T-helper 2 cell (primary cell): Measurements from ENCODE around the gene CYP4F2.
"Not testable (repeated sequence)": the region's sequence is repeated elsewhere in the genome, so short reads cannot be mapped to it uniquely, and the experiment has no call there.

Source experiments
- DNase-seq, 5 experiments: peaks; one replicate each; pipeline versions ENCODE4 v3.0.0 to v3.0.0-alpha.2; 2012 to 2022

The CYP4F2 gene

DNA sequence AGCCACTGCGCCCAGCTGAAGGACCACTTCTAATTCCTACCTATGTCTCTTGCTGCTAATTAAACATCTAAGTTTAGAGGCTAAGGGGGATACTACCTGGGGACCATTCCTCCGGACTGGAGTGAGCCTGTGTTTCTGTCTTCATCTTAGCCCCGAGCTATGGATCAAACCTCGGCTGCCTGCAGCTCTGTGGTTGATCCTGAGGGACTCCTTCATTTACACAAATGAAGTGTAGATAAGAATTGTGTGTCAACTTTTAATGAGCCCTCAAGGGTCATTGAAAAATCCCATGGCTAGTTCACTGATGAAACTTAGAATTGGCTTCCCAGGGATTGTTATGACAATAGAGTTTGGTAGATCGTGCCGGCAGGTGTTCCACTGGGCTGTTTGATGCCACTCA, 51.0 kb downstream of the CYP4F2 start:
- no peak for DNase-seq

DNA sequence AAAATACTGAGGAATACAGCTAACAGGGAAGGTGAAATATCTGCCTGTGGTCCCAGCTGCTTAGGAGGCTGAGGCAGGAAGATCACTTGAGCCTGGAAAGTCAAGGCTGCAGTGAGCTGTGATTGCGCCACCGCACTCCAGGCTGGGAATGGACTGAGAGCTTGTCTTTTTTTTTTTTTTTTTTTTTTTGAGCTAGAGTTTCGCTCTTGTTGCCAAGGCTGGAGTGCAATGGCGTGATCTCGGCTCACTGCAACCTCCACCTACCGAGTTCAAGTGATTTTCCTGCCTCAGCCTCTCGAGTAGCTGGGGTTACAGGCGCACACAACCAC, 54.0 kb downstream of the CYP4F2 start:
- not testable (repeated sequence) for DNase-seq

DNA sequence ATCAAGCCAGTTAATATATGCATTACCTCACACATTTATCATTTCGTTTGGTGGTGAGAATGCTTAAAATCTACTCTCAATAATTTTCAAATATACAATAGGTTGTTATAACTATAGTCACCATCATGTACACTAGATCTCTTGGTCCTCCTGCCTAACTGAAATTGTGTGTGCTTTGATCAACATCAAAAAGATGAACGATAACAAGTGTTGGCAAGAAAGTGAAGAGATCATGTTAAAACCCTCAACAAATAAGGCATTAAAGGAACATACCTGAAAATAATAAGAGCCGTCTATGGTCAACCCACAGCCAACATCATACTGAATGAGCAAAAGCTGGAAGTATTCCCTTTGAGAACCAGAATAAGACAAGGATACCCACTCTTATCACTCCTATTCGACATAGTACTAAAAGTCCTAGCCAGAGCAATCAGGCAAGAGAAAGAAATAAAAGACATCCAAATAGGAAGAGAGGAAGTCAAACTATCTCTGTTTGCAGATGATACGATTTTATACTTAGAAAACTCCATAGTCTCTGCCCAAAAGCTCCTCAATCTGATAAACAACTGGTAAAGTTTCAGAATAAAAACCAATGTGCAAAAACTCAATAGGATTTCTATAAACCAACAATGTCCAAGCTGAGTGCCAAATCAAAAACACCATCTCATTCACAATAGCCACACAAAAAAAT, 54.5 kb downstream of the CYP4F2 start:
- peak in 1 of 5 experiments; percentile 67 for DNase-seq

DNA sequence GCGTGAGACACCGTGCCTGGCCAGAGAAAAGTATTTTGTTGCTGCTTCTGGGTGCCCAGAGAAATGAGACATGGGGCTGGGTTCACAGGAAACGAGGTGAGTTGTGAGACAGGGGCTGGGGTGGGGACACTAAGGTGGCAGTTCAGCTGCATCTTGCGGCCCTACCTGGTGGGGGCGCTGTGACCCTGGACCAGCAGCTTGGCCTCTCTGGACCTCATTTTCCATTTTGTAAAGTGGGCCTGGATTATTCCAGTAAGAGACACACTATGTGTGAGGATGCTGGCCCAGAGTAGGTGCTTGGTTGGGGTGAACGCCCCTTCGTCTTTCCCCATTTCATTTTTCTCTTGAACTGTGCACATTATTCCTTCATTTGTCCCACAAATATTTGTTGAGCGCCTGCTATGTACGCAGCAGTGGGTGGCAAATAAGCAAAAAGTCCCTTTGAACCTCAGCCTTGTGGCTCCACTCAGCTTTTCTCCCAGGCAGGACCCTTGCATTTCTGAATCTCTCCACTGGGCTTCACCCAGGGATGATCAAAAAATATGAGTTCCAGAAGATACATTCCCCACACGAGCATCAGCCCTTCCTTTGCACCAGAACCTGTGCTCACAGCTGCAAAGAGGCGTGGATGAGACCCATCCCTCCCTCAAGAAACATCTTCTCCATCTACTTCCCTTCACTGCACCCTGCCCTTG, 55.9 kb downstream of the CYP4F2 start:
- peak in 1 of 5 experiments; percentile 57 for DNase-seq

DNA sequence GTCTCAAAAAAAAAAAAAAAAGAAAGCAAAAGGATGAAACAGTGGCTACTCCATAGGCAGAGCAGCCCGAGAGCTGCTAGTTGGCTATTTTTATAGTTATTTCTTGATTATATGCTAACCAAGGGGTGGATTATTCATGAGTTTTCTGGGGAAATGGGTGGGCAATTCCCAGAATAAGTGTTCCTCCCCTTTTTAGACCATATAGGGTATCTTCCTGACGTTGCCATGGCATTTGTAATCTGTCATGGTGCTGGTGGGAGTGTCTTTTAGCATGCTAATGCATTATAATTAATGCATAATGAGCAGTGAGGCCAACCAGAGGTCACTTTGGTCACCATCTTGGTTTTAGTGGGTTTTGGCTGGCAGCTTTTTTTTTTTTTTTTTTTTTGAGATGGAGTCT, 57.0 kb downstream of the CYP4F2 start:
- DNase-seq, result no peak

DNA sequence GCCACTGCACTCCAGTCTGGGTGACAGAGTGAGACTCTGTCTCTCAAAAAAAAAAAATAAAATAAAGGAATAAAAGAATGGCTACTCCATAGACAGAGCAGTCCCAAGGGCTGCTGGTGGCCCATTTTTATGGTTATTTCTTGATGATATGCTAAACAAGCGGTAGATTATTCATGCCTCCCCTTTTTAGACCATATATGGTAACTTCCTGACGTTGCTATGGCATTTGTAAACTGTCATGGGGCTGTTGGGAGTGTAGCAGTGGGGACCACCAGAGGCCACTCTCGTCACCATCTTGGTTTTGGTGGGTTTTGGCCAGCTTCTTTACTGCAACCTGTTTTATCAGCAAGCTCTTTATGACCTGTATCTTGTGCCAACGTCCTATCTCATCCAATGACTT, 58.0 kb downstream of the CYP4F2 start:
- not testable (repeated sequence) for DNase-seq

DNA sequence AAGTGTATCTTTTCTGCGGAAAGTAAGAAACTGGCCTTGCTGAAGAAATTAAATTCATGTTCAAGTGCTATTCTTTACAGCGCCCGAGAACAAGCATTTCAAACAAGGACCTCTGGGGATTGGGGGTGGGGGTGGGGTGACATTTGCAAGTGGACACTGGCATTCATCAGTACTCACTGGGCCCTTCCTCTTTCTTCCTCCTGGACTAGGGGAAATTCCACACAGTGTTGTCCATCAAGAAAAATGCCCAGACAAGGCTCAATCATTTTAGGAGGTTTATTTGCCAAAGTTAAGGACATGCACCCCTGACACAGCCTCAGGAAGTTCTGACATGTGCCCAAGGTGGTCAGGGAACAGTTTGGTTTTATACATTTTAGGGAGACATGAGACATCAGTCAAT, 59.5 kb downstream of the CYP4F2 start:
- no peak for DNase-seq

DNA sequence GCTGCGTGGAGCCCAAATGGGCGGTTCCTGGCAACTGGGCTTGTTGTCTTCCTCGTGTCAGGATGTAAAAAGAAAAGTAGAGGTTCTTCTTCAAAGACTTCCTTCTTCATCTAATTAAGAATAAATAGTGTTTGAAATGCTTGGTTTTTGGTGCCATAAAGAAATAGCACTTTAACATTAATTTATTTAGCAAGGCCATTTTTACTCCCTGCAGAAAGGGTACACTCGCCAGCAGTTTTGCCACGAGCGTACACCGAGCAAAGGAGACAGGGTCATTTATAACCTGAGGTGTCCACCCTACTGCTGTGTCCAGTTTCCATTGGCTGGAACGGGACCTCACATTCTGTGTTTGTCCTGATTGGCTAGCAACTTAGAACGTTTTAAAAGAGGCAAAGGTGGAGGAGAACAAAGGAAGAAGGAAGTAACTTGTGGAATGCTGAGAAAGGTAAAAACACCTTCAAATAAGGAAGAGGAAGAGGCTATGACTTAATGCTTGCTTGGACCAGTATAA, 60.6 kb downstream of the CYP4F2 start:
- DNase-seq, result peak in 1 of 5 experiments; percentile 6

DNA sequence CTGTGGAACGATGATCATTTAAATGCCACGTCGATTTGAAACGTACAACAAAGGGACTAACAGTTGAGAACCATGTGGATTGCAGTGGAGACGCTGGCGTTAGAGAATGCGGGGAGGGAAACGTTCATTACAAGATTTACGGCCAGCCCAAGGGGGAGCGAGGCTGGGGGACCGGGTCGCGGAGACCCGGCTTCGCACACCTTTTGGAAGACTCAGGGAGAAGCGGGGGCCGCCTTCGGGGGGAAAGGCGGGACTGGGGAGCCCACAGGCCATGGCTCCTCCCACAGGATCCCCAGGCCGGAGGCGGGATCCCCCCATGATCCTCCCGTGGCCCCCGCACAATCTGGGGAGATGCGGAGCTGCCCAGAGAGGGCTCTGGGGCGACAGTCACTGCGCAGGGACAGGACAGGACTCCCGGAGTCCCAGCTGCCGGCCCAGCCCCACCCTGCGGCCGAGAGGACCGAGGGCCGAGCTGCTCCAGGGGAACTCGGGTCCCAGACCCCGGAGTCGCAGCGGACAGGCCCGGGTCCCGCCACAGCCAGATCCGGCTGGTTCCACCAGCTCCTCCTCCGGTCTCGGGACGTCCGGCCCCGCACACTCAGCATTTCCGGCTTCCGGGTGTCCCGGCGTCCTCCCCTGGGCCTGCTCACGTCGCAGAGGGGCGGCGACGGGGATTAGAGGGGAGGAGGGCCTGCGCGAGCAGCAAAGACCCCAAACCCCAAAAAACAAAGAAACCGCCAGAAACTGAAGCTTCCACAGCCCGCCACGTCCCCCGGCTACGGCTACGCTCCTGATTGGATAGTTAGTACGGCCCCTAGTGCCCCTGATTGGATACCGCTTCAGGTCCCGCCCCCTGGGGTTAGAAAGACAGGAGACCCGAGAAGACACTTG, 61.3 kb downstream of the CYP4F2 start:
- peak; percentile 81 to 98 (median 91) for DNase-seq

DNA sequence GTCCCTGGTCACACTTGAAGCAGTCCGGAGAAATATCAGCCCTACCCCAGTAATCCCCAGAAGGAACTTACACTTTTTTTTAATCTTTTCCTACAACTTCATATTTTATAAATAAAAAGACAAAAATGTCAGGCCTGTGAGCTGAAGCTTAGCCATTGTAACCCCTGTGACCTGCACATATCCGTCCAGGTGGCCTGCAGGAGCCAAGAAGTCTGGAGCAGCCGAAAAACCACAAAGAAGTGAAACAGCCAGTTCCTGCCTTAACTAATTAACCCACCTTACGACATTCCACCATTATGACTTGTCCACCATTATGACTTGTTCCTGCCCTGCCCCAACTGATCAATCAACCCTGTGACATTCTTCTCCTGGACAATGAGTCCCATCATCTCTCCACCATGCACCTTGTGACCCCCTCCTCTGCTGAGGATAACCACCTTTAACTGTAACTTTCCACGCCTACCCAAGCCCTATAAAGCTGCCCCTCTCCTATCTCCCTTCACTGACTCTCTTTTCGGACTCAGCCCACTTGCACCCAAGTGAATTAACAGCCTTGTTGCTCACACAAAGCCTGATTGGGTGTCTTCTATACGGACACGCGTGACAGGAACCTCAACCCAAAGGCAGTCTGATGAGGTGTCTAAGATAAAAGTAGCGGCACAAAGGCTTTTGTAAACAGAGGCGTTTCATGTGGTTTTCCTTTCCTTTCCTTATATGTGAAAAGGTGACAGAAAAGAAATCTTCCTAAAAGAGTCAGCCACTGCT, 62.1 kb downstream of the CYP4F2 start:
- DNase-seq, result peak in 4 of 5 experiments; percentile 22 to 91 (median 65)

DNA sequence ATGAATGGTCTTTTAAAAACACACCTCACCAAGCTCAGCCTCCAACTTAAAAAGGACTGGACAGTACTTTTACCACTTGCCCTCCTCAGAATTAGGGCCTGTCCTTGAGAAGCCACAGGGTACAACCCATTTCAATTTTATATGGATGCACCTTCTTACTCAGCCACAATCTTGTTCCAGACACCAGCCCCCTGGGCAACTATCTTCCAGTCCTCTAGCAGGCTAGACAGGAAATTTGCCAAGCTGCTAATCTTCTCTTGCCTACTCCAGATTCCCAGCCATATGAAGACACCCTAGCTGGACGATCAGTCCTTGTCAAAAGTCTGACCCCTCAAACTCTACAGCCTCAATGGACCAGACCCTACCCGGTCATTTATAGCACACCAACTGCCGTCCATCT, 63.6 kb downstream of the CYP4F2 start:
- DNase-seq, result not testable (repeated sequence)

DNA sequence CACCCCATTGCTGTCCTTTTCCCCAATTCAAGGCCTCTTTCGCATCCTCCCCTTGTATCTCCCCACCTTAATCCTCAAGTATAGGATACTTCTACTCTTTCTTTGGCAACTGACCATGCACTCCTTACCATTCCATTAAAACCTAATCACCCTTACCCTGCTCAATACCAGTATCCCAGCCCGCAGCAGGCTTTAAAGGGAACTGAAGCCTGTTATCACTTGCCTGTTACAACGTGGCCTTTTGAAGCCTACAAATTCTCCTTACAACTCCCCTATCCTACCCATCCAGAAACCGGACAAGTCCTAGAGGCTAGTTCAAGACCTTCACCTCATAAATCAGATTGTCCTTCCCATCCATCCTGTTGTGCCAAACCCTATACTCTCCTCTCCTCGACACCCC, 66.2 kb downstream of the CYP4F2 start:
- DNase-seq, result no peak

DNA sequence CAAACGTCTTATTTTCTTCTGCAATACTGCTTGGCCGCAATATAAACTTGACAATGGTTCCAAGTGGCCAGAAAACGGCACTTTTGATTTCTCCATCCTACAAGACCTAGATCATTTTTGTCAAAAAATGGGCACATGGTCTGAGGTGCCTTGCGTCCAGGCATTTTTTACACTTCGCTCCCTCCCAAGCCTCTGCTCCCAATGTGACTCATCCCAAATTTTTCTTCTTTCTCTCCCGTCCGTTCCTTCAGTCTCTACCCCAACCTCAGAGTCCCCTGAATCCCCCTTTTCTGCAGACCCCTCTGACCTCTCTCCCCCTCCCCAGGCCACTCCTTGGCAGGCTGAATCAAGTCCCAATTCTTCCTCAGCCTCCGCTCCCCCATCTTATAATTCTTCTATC, 68.1 kb downstream of the CYP4F2 start:
- no peak for DNase-seq

DNA sequence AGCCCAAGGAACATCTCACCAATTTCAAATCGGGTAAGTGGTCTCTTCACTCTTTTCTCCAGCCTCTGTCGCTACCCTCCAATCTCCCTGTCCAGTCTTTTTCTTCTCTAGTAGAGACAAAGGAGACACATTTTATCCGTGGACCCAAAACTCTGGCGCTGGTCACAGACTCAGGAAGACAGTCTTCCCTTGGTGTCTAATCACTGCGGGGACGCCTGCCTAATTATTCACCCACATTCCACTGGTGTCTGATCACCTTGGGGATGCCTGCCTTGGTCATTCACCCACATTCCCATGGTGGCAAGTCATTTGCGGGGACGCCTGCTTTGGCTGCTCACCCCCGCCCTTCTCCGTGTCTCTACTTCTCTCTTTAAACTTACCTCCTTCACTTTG, 68.6 kb downstream of the CYP4F2 start:
- no peak for DNase-seq

DNA sequence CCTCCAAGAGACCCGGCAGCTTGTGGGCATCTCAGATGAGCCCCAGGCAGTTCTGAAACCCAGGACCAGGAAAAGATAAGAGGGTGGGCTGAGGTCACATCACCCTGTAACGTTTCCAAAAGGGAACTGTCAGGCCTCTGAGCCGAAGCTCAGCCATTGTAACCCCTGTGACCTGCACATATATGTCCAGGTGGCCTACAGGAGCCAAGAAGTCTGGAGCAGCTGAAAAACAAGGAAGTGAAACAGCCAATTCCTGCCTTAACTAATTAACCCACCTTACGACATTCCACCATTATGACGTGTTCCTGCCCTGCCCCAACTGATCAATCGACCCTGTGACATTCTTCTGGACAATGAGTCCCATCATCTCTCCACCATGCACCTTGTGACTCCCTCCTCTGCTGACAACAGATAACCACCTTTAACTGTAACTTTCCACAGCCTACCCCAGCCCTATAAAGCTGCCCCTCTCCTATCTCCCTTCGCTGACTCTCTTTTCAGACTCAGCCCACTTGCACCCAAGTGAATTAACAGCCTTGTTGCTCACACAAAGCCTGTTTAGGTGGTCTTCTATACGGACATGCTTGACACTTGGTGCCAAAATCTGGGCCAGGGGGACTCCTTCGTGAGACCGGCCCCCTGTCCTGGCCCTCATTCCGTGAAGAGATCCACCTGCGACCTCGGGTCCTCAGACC, 69.1 kb downstream of the CYP4F2 start:
- not testable (repeated sequence) for DNase-seq

DNA sequence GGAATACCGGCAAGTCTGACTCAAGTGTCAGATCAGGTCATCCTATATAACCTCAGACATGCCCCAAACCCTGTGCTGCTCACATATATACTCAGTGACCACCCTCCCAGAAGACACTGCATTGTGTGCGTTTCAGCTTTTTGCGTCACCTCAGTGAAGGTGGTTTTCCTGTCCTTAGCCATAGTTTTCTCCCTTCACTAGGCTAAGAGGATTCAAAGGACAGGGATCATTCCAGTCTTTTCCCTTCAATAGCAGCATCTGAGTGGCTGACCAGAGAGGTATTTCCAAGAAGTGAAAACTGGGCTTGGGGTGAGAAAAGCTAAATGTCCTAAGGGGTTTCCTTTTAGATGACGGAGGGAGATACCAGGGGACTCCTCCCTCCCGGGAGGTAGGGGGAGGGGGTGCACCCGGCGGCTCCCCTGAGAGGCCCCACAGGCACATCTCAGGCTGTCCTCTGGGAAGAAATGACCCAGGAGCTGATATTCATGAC, 69.7 kb downstream of the CYP4F2 start:
- no peak for DNase-seq
